ENCODE measurements around the gene WDPCP. TPM values are rescaled to one million over a fixed set of nuclear protein-coding genes. Genes with fewer than 3 reads are reported as not detected.

Gene WDPCP
- total and polyA plus RNA-seq, 2 of the 8 experiments (the other 6 are each of a cell fraction or from before 2014, with no cell fraction given): 9.3 to 25.8 TPM

- no peak for TF ChIP-seq CHD7 (IDR thresholded peaks at IDR 0.05; ENCODE audit: insufficient replicate concordance, low read length)
- TF ChIP-seq TCF12 (IDR thresholded peaks at IDR 0.05; ENCODE audit: low read depth, low read length): no peak
- TF ChIP-seq RBBP5 (IDR thresholded peaks at IDR 0.05; ENCODE audit: borderline replicate concordance, low read depth, low read length): no peak
- TF ChIP-seq KDM5A (IDR thresholded peaks at IDR 0.05; ENCODE audit: low read length): no peak
- no peak for TF ChIP-seq FOSL1 (IDR thresholded peaks at IDR 0.05; ENCODE audit: insufficient read depth, low read depth, low read length)
- TF ChIP-seq ATF2 (IDR thresholded peaks at IDR 0.05; ENCODE audit: low read length): no peak
- TF ChIP-seq EP300 (IDR thresholded peaks at IDR 0.05; ENCODE audit: borderline replicate concordance in 1 of 2, low read depth in 2 of 2, low read length in 2 of 2): no peak
- TF ChIP-seq MAFK (IDR thresholded peaks at IDR 0.05; ENCODE audit: low read depth, low read length): no peak
- no peak for TF ChIP-seq CHD1 (IDR thresholded peaks at IDR 0.05; ENCODE audit: low read depth, low read length)
- TF ChIP-seq NRF1 (IDR thresholded peaks at IDR 0.05; ENCODE audit: low read depth, low read length): no peak
Measured at GRCh38 chr2:63071664-63072063, 516.6 kb downstream of the WDPCP start (continued).
